SU-DHL-6 (cell line): ENCODE measurements around the gene SLF2.

ENCODE experiments used
- H2AFZ ChIP-seq: fragments of 200-600 bp; sonication (generic); 2 replicates; pipeline ENCODE4 v1.6.1; 2014; ENCODE audit warnings: low read depth, mild to moderate bottlenecking, moderate library complexity, mixed read lengths, antibody characterized with exemption, low read length; ENCODE audit not compliant: severe bottlenecking
- H3F3A ChIP-seq: fragments of 200-600 bp; shearing (Covaris generic); 2 replicates; pipeline ENCODE4 v1.6.0; 2016; ENCODE audit warnings: antibody characterized with exemption, mild to moderate bottlenecking; ENCODE audit not compliant: insufficient read depth
- H3K27ac ChIP-seq: fragments of 200-600 bp; sonication (generic); 2 replicates; pipeline ENCODE4 v1.5.1; 2016; ENCODE audit warnings: low read depth, mild to moderate bottlenecking, low read length, moderate library complexity, mixed read lengths
- H3K27me3 ChIP-seq: fragments of 200-600 bp; sonication (generic), shearing (Covaris generic); 2 replicates; pipeline ENCODE4 v1.6.0; 2014; ENCODE audit warnings: mild to moderate bottlenecking, low read length
- H3K36me3 ChIP-seq: fragments of 200-600 bp; sonication (generic); 2 replicates; pipeline ENCODE4 v1.6.1; 2014; ENCODE audit warnings: mild to moderate bottlenecking, low read length, mixed read lengths
- H3K4me2 ChIP-seq: fragments of 300-600, 200-600 bp; shearing (Covaris generic), sonication (generic); 2 replicates; pipeline ENCODE4 v1.6.0; 2014; ENCODE audit warnings: low read length, low read depth, mild to moderate bottlenecking; ENCODE audit not compliant: poor library complexity, severe bottlenecking
- H3K4me3 ChIP-seq: fragments of 200-600 bp; sonication (generic); 2 replicates; pipeline ENCODE4 v1.5.1; 2014; ENCODE audit warnings: antibody characterized with exemption, low read length, mild to moderate bottlenecking, mixed read lengths; ENCODE audit not compliant: insufficient read depth, poor library complexity, severe bottlenecking
- H3K79me2 ChIP-seq: fragments of 200-600 bp; sonication (generic); 2 replicates; pipeline ENCODE4 v1.6.1; 2014; ENCODE audit warnings: mild to moderate bottlenecking, low read length, moderate library complexity; ENCODE audit not compliant: insufficient read depth
- H3K9ac ChIP-seq: fragments of 200-600 bp; sonication (generic); 2 replicates; pipeline ENCODE4 v1.7.0; 2014; ENCODE audit warnings: mild to moderate bottlenecking, low read length
- H3K9me2 ChIP-seq: fragments of 200-600 bp; sonication (generic); replicated peaks from 2 replicates; pipeline ENCODE4 v1.6.1; 2014; ENCODE audit warnings: low read length; ENCODE audit not compliant: insufficient read depth
- H3K9me3 ChIP-seq: fragments of 200-600 bp; sonication (generic); 2 replicates; pipeline ENCODE4 v1.6.1; 2014; ENCODE audit warnings: low read length, mixed read lengths; ENCODE audit not compliant: insufficient read depth
- H4K20me1 ChIP-seq: fragments of 200-600 bp; sonication (generic); 2 replicates; pipeline ENCODE4 v1.6.1; 2014; ENCODE audit warnings: low read depth, mild to moderate bottlenecking, antibody characterized with exemption, low read length, moderate library complexity, mixed read lengths
- EZH2phosphoT487 ChIP-seq: fragments of 200-600 bp; sonication (generic), shearing (Covaris generic); conservative IDR thresholded peaks from 2 replicates; pipeline ENCODE4 v1.6.1; 2018; ENCODE audit warnings: mild to moderate bottlenecking, antibody characterized with exemption, low read length, moderate library complexity, mixed read lengths
- TF ChIP-seq, protein P1 (sequence below): fragments of 200-600 bp; sonication (generic); IDR thresholded peaks from one replicate; pipeline ENCODE4 v1.5.1; 2017; ENCODE audit warnings: antibody characterized with exemption, mild to moderate bottlenecking, low read length, moderate library complexity; ENCODE audit not compliant: insufficient read depth, poor library complexity, severe bottlenecking

SLF2 gene

DNA sequence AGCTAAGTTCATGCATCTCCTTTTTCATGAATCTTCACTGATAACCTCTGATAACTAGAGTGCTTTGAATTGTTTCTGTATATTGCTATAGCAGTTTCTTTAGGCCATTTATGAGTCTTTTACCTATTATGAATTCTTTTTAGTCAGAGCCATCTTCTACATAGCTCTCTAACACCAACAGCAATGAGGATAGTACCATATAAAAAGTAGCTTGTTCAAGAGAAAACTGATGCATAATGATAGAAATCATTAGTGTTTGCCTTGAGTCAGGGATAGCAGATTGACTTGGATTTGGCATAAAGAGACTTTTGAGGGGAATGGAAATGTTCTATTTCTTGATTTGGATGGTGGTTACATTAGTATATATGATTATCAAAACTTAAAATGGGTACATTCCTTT, 30.7 kb downstream of the SLF2 start:
- no peak overlapping the region for H3K4me2 ChIP-seq
- H3K36me3 ChIP-seq: peaks cover 61% of the 10 kb centered on the region
- no peak overlapping the region for H2AFZ ChIP-seq
- no peak for TF ChIP-seq EZH2phosphoT487
- TF ChIP-seq, protein P1, sequence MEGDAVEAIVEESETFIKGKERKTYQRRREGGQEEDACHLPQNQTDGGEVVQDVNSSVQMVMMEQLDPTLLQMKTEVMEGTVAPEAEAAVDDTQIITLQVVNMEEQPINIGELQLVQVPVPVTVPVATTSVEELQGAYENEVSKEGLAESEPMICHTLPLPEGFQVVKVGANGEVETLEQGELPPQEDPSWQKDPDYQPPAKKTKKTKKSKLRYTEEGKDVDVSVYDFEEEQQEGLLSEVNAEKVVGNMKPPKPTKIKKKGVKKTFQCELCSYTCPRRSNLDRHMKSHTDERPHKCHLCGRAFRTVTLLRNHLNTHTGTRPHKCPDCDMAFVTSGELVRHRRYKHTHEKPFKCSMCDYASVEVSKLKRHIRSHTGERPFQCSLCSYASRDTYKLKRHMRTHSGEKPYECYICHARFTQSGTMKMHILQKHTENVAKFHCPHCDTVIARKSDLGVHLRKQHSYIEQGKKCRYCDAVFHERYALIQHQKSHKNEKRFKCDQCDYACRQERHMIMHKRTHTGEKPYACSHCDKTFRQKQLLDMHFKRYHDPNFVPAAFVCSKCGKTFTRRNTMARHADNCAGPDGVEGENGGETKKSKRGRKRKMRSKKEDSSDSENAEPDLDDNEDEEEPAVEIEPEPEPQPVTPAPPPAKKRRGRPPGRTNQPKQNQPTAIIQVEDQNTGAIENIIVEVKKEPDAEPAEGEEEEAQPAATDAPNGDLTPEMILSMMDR: no peak
- no peaks in the 10 kb centered on the region for H3K79me2 ChIP-seq
- H4K20me1 ChIP-seq: no peaks in the 10 kb centered on the region
- no peaks in the 10 kb centered on the region for H3K27me3 ChIP-seq
- no peaks in the 10 kb centered on the region for H3K9me3 ChIP-seq
- H3K27ac ChIP-seq: no peak overlapping the region
- H3K4me3 ChIP-seq: no peak overlapping the region
- H3K9ac ChIP-seq: no peak overlapping the region
- H3F3A ChIP-seq: peaks cover 10% of the 10 kb centered on the region; the same call in 1 of the 2 replicates
- no peaks in the 10 kb centered on the region for H3K9me2 ChIP-seq

DNA sequence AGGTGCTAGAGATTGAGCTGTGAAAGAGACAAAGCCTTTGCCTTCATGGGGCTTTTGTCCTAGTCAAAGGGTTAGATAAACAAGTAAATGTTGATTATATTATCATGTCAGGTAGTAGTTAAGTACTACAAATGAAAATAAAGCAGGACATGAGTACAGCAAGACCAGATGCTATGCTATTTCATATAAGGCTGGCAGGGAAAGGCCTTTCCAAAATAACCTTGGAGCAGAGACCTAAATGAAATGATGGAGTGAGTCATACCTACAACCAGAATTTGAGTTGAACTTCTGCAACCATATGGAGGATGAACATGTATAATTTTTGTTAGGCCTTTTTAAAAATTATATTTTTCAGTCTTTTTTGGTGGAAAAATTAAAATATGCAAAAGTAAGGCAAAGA, 33.0 kb downstream of the SLF2 start:
- no peak overlapping the region for H3K4me3 ChIP-seq
- 0 out of 2 replicates have a peak, but pooled peaks cover 7% of the 10 kb centered on the region for H3F3A ChIP-seq
- H2AFZ ChIP-seq: no peak overlapping the region
- TF ChIP-seq, protein P1: no peak
- TF ChIP-seq EZH2phosphoT487: no peak
- no peaks in the 10 kb centered on the region for H3K9me3 ChIP-seq
- H3K27ac ChIP-seq: no peak overlapping the region
- H3K9ac ChIP-seq: no peak overlapping the region
- H3K9me2 ChIP-seq: no peaks in the 10 kb centered on the region
- no peaks in the 10 kb centered on the region for H3K79me2 ChIP-seq
- H3K4me2 ChIP-seq: no peak overlapping the region
- H4K20me1 ChIP-seq: no peaks in the 10 kb centered on the region
- H3K27me3 ChIP-seq: no peaks in the 10 kb centered on the region
- H3K36me3 ChIP-seq: peaks cover 55% of the 10 kb centered on the region

DNA sequence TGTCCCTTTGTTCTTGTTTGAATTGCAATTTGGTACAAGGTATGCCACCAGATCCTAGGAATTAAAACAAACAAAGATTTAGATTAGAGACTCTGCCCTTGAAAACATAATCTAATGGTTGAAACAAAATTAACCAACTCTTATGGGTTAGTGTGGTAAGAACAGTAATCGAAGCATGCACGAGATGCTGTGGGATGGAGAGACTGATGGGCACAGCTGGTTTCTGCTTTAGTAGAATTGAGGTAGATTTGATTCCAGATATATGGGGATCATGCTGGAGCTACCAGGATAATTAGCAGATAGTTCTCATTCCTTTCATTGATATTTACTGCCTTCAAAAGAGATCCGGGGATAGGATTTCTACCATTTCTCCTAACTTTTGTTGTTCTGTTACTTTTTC, 36.2 kb downstream of the SLF2 start:
- Histone ChIP-seq H3K36me3 (peaks cover 47% of the 10 kb centered on the region), H3K4me2 (no peak overlapping the region), H3K4me3 (no peak overlapping the region), H3K79me2 (no peaks in the 10 kb centered on the region), H3F3A (0 out of 2 replicates have a peak, but pooled peaks cover 7% of the 10 kb centered on the region), H2AFZ (no peak overlapping the region), H3K9ac (no peak overlapping the region), H4K20me1 (no peaks in the 10 kb centered on the region), H3K9me3 (no peaks in the 10 kb centered on the region), H3K27me3 (no peaks in the 10 kb centered on the region), H3K27ac (no peak overlapping the region), H3K9me2 (no peaks in the 10 kb centered on the region)
- TF ChIP-seq EZH2phosphoT487: no peak
- TF ChIP-seq, protein P1: no peak
